K562 (cell line): ENCODE data around the gene TOX3. TPM values are rescaled to one million over a fixed set of nuclear protein-coding genes. Genes with fewer than 3 reads are reported as not detected.

Source experiments
- CBX3 ChIP-seq, 2 experiments: IDR thresholded peaks; 1 replicate in 1 of 2; 2 replicates in 1 of 2; pipeline ENCODE4 v1.6.1; 2012; ENCODE audit warnings: inconsistent platforms in 2 of 2, low read length in 2 of 2, borderline replicate concordance in 1 of 2, control low read depth in 1 of 2
- ESRRB ChIP-seq: fragments of 250-450 bp; sonication (Bioruptor Pico); IDR thresholded peaks from 2 replicates; pipeline ENCODE4 v1.5.0; 2020; ENCODE audit warnings: mild to moderate bottlenecking, moderate library complexity, borderline replicate concordance
- GTF3C2 ChIP-seq: IDR thresholded peaks from 3 replicates; pipeline ENCODE4 v1.6.1; 2011; ENCODE audit warnings: borderline replicate concordance, mild to moderate bottlenecking, moderate library complexity; ENCODE audit not compliant: insufficient read length; ENCODE audit errors: extremely low read depth
- YY1 ChIP-seq, 3 experiments: IDR thresholded peaks; 2 replicates each; pipeline ENCODE4 v1.6.1; 2011; ENCODE audit warnings: low read length in 2 of 3, mild to moderate bottlenecking in 2 of 3, moderate library complexity in 2 of 3, borderline replicate concordance in 1 of 3, control low read depth in 1 of 3, low read depth in 1 of 3; ENCODE audit not compliant: insufficient read depth in 3 of 3, insufficient replicate concordance in 2 of 3, control insufficient read depth in 1 of 3, insufficient read length in 1 of 3; ENCODE audit errors: extremely low read depth in 1 of 3
- ZFP36 ChIP-seq: fragments of 150-350 bp; IDR thresholded peaks from 2 replicates; pipeline ENCODE4 v1.6.1; 2018; ENCODE audit warnings: low read length, low read depth; ENCODE audit not compliant: partially characterized antibody
- polyA plus RNA-seq, 8 experiments: library from polyadenylated mRNA; depleted of rRNA in 4 of 8; stranded (reverse) in 5 of 8; unstranded in 3 of 8; fragments of >200 nt; fragmentation: Nextera tagmentation in 2 of 8; fragmentation: Illumina TruSeq in 1 of 8; extraction: Ambion mirVana in 2 of 8; extraction: Trizol in 1 of 8; gene quantifications; 2 replicates each; pipeline versions ENCODE4 v1.2.1 to v1.2.3, GENCODE V29; 2011 to 2014; ENCODE audit warnings: inconsistent platforms in 1 of 8, missing spikeins in 1 of 8
- total RNA-seq, 7 experiments: library from RNA; depleted of rRNA in 6 of 7; stranded (reverse); fragments of >200 nt in 6 of 7; fragmentation: Illumina TruSeq in 2 of 7; extraction: Trizol in 2 of 7; gene quantifications; 2 replicates each; pipeline versions ENCODE4 v1.2.1 to v1.2.3, GENCODE V29; 2011 to 2021; ENCODE audit warnings: low replicate concordance in 1 of 7
- TF ChIP-seq, protein P1 (sequence below): fragments of 250-450 bp; sonication (Bioruptor Pico); IDR thresholded peaks from 2 replicates; pipeline ENCODE4 v1.5.0; 2021; ENCODE audit warnings: mild to moderate bottlenecking, borderline replicate concordance

The TOX3 gene
- total and polyA plus RNA-seq, 9 of the 15 experiments (the other 6 are each of a cell fraction or from before 2014, with no cell fraction given), result not detected

DNA sequence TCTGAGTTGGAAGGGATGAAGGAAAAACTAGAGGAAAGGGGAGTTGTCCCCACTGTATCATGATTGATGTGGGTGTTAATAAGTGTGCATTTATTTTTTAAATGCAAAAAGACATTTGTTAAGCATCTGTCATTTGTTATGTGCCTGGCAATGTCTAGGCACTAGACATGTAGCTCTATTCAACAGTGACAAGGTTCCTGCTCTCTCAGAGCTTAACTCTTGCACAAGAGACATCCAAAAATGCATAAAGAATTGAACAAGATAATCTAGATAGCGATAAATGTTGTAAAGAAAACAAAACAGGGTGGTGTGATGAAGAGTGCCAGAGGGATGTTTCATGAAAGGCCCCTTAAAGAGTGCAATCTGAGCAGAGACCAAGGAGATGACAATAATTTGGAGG, 148.9 kb downstream of the TOX3 start (continued):
- TF ChIP-seq, protein P1, sequence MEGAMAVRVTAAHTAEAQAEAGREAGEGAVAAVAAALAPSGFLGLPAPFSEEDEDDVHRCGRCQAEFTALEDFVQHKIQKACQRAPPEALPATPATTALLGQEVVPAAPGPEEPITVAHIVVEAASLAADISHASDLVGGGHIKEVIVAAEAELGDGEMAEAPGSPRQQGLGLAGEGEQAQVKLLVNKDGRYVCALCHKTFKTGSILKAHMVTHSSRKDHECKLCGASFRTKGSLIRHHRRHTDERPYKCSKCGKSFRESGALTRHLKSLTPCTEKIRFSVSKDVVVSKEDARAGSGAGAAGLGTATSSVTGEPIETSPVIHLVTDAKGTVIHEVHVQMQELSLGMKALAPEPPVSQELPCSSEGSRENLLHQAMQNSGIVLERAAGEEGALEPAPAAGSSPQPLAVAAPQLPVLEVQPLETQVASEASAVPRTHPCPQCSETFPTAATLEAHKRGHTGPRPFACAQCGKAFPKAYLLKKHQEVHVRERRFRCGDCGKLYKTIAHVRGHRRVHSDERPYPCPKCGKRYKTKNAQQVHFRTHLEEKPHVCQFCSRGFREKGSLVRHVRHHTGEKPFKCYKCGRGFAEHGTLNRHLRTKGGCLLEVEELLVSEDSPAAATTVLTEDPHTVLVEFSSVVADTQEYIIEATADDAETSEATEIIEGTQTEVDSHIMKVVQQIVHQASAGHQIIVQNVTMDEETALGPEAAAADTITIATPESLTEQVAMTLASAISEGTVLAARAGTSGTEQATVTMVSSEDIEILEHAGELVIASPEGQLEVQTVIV (CRISPR knock-in tag), result no peak
- TF ChIP-seq CBX3 (IDR thresholded peaks at IDR 0.05; ENCODE audit: borderline replicate concordance in 1 of 2, low read length in 2 of 2) (no peak), ESRRB (CRISPR knock-in tag) (no peak), GTF3C2 (no peak), YY1 (IDR thresholded peaks at IDR 0.05; ENCODE audit: borderline replicate concordance in 1 of 3, control insufficient read depth in 1 of 3, extremely low read depth in 1 of 3, insufficient read depth in 3 of 3, insufficient read length in 1 of 3, insufficient replicate concordance in 2 of 3, low read depth in 1 of 3, low read length in 2 of 3) (no peak), ZFP36 (no peak)
